Prostate gland (tissue), 2 donors: ENCODE measurements around the gene ARHGEF28. TPM values are rescaled to one million over a fixed set of nuclear protein-coding genes. Genes with fewer than 3 reads are reported as not detected.

Source experiments
- DNase-seq: peaks from one replicate; pipeline ENCODE4 v3.0.0-alpha.2; 2019; ENCODE audit warnings: low spot score
- H3K27ac ChIP-seq, 2 donors: fragments of 200-600 bp; sonication (generic); 2 replicates each; pipeline ENCODE4 v1.5.1; 2017 to 2019
- H3K27me3 ChIP-seq: fragments of 200-600 bp; sonication (generic); replicated peaks from 2 replicates; pipeline ENCODE4 v1.5.1; 2019; ENCODE audit not compliant: insufficient read depth
- H3K36me3 ChIP-seq, 2 donors: fragments of 200-600 bp; sonication (generic); 1 replicate in 1 of 2; 2 replicates in 1 of 2; pipeline versions ENCODE4 v1.5.1 to v1.8.1; 2017 to 2019
- H3K4me1 ChIP-seq: fragments of 200-600 bp; sonication (generic); replicated peaks from 2 replicates; pipeline ENCODE4 v1.5.1; 2019
- H3K4me3 ChIP-seq, 2 donors: fragments of 200-600 bp; sonication (generic); 2 replicates each; pipeline ENCODE4 v1.5.1; 2017 to 2019
- H3K9me3 ChIP-seq: fragments of 200-600 bp; sonication (generic); 2 replicates; pipeline ENCODE4 v1.5.1; 2017
- CTCF ChIP-seq, 4 experiments: fragments of 200-600 bp in 2 of 4; fragments of 450-650 bp in 2 of 4; sonication (generic) in 2 of 4; IDR thresholded peaks; 1 replicate in 3 of 4; 2 replicates in 1 of 4; pipeline ENCODE4 v1.5.1; 2016 to 2019; ENCODE audit warnings: antibody characterized with exemption in 4 of 4, mild to moderate bottlenecking in 2 of 4, moderate library complexity in 2 of 4
- POLR2A ChIP-seq: fragments of 450-650 bp; IDR thresholded peaks from one replicate; pipeline ENCODE4 v1.6.1; 2016; ENCODE audit warnings: antibody characterized with exemption, mild to moderate bottlenecking
- POLR2AphosphoS5 ChIP-seq: sonication (generic); formaldehyde crosslinking; IDR thresholded peaks from one replicate; pipeline ENCODE4 v1.6.1; 2017; ENCODE audit warnings: antibody characterized with exemption
- WGBS: methylation state at CpG from one replicate; pipeline ENCODE4 v1.1.5; 2018; 5-methylcytosine and 5-hydroxymethylcytosine counted together
- intact Hi-C: fragments of 100-400 bp; cut with DNase I; formaldehyde crosslinking; loops from one replicate; pipeline ENCODE4 v1.14.2; 2022
- total RNA-seq, 2 donors: library from RNA; depleted of rRNA; stranded (reverse); fragments of >200 nt; gene quantifications; one replicate each; pipeline ENCODE4 v1.1.0, GENCODE V29; 2016

Gene ARHGEF28
- total RNA-seq, 2 donors from 2014 or later: 18.9 to 28.3 TPM

GRCh38 chr5:73654819-73655318 lies 28.9 kb downstream of the ARHGEF28 start:
- H3K4me3 ChIP-seq: no peak overlapping the region
- intact Hi-C loops: no loop called here
- no peaks in the 10 kb centered on the region for H3K36me3 ChIP-seq
- no peak overlapping the region for H3K27ac ChIP-seq
- no peak for TF ChIP-seq POLR2A
- no peak for TF ChIP-seq CTCF (IDR thresholded peaks at IDR 0.05)
- TF ChIP-seq POLR2AphosphoS5: no peak
- H3K4me1 ChIP-seq: no peaks in the 10 kb centered on the region
- no peak for DNase-seq
- no peaks in the 10 kb centered on the region for H3K9me3 ChIP-seq
- 62% methylated on average over 2 of the region's 2 CpGs for WGBS
- no peaks in the 10 kb centered on the region for H3K27me3 ChIP-seq

DNA sequence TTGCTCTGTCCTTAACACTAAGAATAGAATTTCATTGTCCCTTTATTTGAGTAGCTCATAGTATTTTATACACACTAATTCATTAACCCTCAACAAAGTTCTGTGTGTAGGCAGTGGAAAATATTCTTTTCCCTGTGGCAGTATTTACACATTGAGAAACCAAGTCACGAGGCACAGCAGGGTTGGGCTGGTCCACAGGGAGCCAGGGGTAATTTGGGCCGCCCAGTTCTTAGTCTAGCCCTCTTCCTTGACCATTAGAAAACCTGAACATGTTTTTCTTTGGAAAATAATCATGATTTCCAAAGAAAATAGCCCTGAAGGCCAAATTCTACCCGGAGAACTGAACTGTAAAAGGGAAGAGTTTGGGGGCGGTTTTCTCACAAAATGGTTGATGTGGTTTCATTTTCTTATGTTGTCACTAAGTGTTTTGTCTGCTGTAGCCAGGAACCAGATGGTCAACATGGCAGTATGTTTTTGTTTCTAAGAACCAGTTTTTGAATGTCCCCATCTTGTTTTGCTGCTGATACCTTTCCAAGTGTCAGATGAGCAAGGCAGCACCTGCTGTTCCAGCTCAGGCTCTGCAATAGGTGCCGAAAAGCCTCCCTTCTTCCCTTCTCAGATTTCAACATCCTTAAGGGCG lies 29.6 kb downstream of the ARHGEF28 start:
- H3K27ac ChIP-seq: no peak overlapping the region
- no peak overlapping the region for H3K4me3 ChIP-seq
- no peaks in the 10 kb centered on the region for H3K27me3 ChIP-seq
- H3K4me1 ChIP-seq: no peaks in the 10 kb centered on the region
- WGBS: 80% methylated on average over 6 of the region's 6 CpGs
- no peak for DNase-seq
- TF ChIP-seq POLR2AphosphoS5 (no peak), POLR2A (no peak), CTCF (IDR thresholded peaks at IDR 0.05) (no peak)
- H3K9me3 ChIP-seq: no peaks in the 10 kb centered on the region
- intact Hi-C loops: no loop called here
- H3K36me3 ChIP-seq: no peaks in the 10 kb centered on the region

GRCh38 chr5:73661753-73662152 lies 35.8 kb downstream of the ARHGEF28 start:
- H3K4me1 ChIP-seq: peaks cover 5% of the 10 kb centered on the region
- H3K9me3 ChIP-seq: no peaks in the 10 kb centered on the region
- H3K36me3 ChIP-seq: no peaks in the 10 kb centered on the region
- TF ChIP-seq POLR2AphosphoS5: no peak
- TF ChIP-seq POLR2A: no peak
- TF ChIP-seq CTCF (IDR thresholded peaks at IDR 0.05): no peak
- intact Hi-C loops: no loop called here
- no peak for DNase-seq
- H3K4me3 ChIP-seq: no peak overlapping the region
- H3K27ac ChIP-seq: no peak overlapping the region
- WGBS: 89% methylated on average over 3 of the region's 3 CpGs
- no peaks in the 10 kb centered on the region for H3K27me3 ChIP-seq

DNA sequence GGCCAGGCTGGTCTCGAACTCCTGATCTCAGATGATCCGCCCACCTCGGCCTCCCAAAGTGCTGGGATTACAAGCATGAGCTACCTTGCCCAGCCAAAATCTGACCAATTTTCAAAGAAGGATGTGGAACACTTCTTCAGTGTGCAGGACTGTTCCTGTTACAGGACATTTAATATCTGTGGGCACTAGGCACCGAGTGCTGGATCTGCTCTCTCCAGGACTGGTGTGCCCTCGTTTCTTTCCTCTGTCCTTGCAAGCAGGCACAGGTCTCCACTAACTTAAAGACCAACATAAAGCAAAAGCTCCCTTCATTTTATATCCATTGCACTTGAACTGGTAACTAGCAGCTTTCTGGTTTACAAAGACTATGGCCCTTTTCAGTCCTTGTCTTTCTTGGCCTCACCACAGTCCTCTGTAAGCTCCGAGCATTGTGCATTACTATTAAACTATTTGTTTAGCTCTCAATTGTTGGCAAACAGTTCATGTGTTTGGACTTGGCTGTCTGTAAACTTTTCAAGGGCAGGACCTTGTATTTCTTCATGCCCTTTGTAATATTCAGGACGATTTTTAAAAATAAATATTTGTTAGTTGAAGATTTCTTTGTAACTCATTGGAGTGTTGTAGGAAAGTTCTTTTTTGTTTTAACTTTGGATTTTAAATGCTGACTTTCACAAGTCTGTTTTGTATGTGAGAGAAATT lies 37.3 kb downstream of the ARHGEF28 start:
- no peaks in the 10 kb centered on the region for H3K36me3 ChIP-seq
- DNase-seq: no peak
- H3K4me3 ChIP-seq: no peak overlapping the region
- no peak overlapping the region for H3K27ac ChIP-seq
- no peaks in the 10 kb centered on the region for H3K27me3 ChIP-seq
- intact Hi-C loops: no loop called here
- WGBS: 58% methylated on average over 7 of the region's 7 CpGs
- peaks cover 5% of the 10 kb centered on the region for H3K4me1 ChIP-seq
- H3K9me3 ChIP-seq: no peaks in the 10 kb centered on the region
- no peak for TF ChIP-seq CTCF (IDR thresholded peaks at IDR 0.05)
- TF ChIP-seq POLR2AphosphoS5: peak; percentile 37

DNA sequence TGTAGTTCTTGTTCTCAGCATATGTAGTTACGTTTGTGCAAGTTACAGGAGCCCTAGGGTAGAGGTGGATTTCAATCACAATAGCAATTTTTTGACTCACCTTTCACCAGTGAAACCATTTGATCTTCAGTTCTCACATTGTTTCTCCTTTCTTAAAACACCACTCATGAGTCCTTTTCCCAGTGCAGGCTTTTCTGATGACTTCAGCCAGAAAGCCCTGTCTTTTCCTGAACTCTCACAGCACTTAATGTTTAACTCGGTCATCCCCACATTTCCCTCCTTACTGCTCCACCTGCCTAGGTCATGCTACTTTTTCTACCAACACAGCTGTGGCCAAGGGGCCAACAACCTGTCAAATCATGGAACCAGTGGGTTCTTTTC lies 37.9 kb downstream of the ARHGEF28 start:
- intact Hi-C loops: no loop called here
- no peaks in the 10 kb centered on the region for H3K36me3 ChIP-seq
- TF ChIP-seq CTCF (IDR thresholded peaks at IDR 0.05): no peak
- TF ChIP-seq POLR2AphosphoS5: no peak
- no peak for TF ChIP-seq POLR2A
- no peak overlapping the region for H3K27ac ChIP-seq
- no peaks in the 10 kb centered on the region for H3K9me3 ChIP-seq
- H3K27me3 ChIP-seq: no peaks in the 10 kb centered on the region
- no peak for DNase-seq
- 60% methylated on average over 2 of the region's 2 CpGs for WGBS
- H3K4me1 ChIP-seq: peaks cover 5% of the 10 kb centered on the region
- no peak overlapping the region for H3K4me3 ChIP-seq
